ENCODE data around the gene SAMD4A.

SAMD4A gene

GRCh38 chr14:54805445-54806322 lies 238.8 kb downstream of the SAMD4A start:
- WGBS (ENCODE audit: insufficient coverage, insufficient read length), result no CpG with 5 or more reads among the region's 23 CpGs
- no peak overlapping the region for H3K27ac ChIP-seq (ENCODE audit: low read length)

GRCh38 chr14:54806616-54807015 lies 239.7 kb downstream of the SAMD4A start:
- no CpG with 5 or more reads among the region's 10 CpGs for WGBS (ENCODE audit: insufficient coverage, insufficient read length)
- Histone ChIP-seq H3K9me3 (ENCODE audit: control insufficient read depth, insufficient read depth, low read length) (no peaks in the 10 kb centered on the region), H3K4me3 (ENCODE audit: low read length) (no peak overlapping the region)

More at GRCh38 chr14:54805445-54806322, 238.8 kb downstream of the SAMD4A start:
- no peaks in the 10 kb centered on the region for H3K36me3 ChIP-seq (ENCODE audit: control insufficient read depth, insufficient read depth, low read length)
- peak; percentile 91 for DNase-seq (ENCODE audit: low read depth, low spot score)
- no peak overlapping the region for H3K4me3 ChIP-seq (ENCODE audit: low read length)
- H3K4me1 ChIP-seq (ENCODE audit: control insufficient read depth, insufficient read depth, low read length), result peaks cover 6% of the 10 kb centered on the region; the same call in 1 of the 2 replicates
- no peaks in the 10 kb centered on the region for H3K27me3 ChIP-seq (ENCODE audit: control insufficient read depth, insufficient read depth, low read length)
- no peaks in the 10 kb centered on the region for H3K9me3 ChIP-seq (ENCODE audit: control insufficient read depth, insufficient read depth, low read length)

GRCh38 chr14:54807428-54807827 lies 240.5 kb downstream of the SAMD4A start:
- Histone ChIP-seq H3K27me3 (ENCODE audit: control insufficient read depth, insufficient read depth, low read length) (no peaks in the 10 kb centered on the region), H3K4me1 (ENCODE audit: control insufficient read depth, insufficient read depth, low read length) (peaks cover 6% of the 10 kb centered on the region; the same call in 1 of the 2 replicates), H3K27ac (ENCODE audit: low read length) (no peak overlapping the region), H3K9me3 (ENCODE audit: control insufficient read depth, insufficient read depth, low read length) (no peaks in the 10 kb centered on the region), H3K36me3 (ENCODE audit: control insufficient read depth, insufficient read depth, low read length) (no peaks in the 10 kb centered on the region), H3K4me3 (ENCODE audit: low read length) (no peak overlapping the region)
- no peak for DNase-seq (ENCODE audit: low read depth, low spot score)
- no CpG with 5 or more reads among the region's 6 CpGs for WGBS (ENCODE audit: insufficient coverage, insufficient read length)

More at GRCh38 chr14:54806616-54807015, 239.7 kb downstream of the SAMD4A start:
- Histone ChIP-seq H3K36me3 (ENCODE audit: control insufficient read depth, insufficient read depth, low read length) (no peaks in the 10 kb centered on the region), H3K4me1 (ENCODE audit: control insufficient read depth, insufficient read depth, low read length) (peaks cover 6% of the 10 kb centered on the region; the same call in 1 of the 2 replicates), H3K27me3 (ENCODE audit: control insufficient read depth, insufficient read depth, low read length) (no peaks in the 10 kb centered on the region), H3K27ac (ENCODE audit: low read length) (no peak overlapping the region)
- DNase-seq (ENCODE audit: low read depth, low spot score), result no peak

- Histone ChIP-seq H3K36me3 (ENCODE audit: control insufficient read depth, insufficient read depth, low read length) (no peaks in the 10 kb centered on the region), H3K4me3 (ENCODE audit: low read length) (no peak overlapping the region), H3K27me3 (ENCODE audit: control insufficient read depth, insufficient read depth, low read length) (no peaks in the 10 kb centered on the region), H3K27ac (ENCODE audit: low read length) (no peak overlapping the region), H3K9me3 (ENCODE audit: control insufficient read depth, insufficient read depth, low read length) (no peaks in the 10 kb centered on the region), H3K4me1 (ENCODE audit: control insufficient read depth, insufficient read depth, low read length) (peaks cover 6% of the 10 kb centered on the region; the same call in 1 of the 2 replicates)
- no CpG with 5 or more reads among the region's 7 CpGs for WGBS (ENCODE audit: insufficient coverage, insufficient read length)
- no peak for DNase-seq (ENCODE audit: low read depth, low spot score)
Observed at GRCh38 chr14:54807881-54808280, 241.0 kb downstream of the SAMD4A start.

- WGBS (ENCODE audit: insufficient coverage, insufficient read length), result no CpG with 5 or more reads among the region's 8 CpGs
- Histone ChIP-seq H3K27me3 (ENCODE audit: control insufficient read depth, insufficient read depth, low read length) (no peaks in the 10 kb centered on the region), H3K4me1 (ENCODE audit: control insufficient read depth, insufficient read depth, low read length) (peaks cover 6% of the 10 kb centered on the region; the same call in 1 of the 2 replicates), H3K4me3 (ENCODE audit: low read length) (no peak overlapping the region), H3K36me3 (ENCODE audit: control insufficient read depth, insufficient read depth, low read length) (no peaks in the 10 kb centered on the region), H3K9me3 (ENCODE audit: control insufficient read depth, insufficient read depth, low read length) (no peaks in the 10 kb centered on the region), H3K27ac (ENCODE audit: low read length) (no peak overlapping the region)
- no peak for DNase-seq (ENCODE audit: low read depth, low spot score)
Observed at GRCh38 chr14:54808326-54809161, 241.6 kb downstream of the SAMD4A start.

- no peak overlapping the region for H3K27ac ChIP-seq (ENCODE audit: low read length)
- no peak for DNase-seq (ENCODE audit: low read depth, low spot score)
- H3K4me3 ChIP-seq (ENCODE audit: low read length), result no peak overlapping the region
- H3K27me3 ChIP-seq (ENCODE audit: control insufficient read depth, insufficient read depth, low read length), result no peaks in the 10 kb centered on the region
- no CpG with 5 or more reads among the region's 8 CpGs for WGBS (ENCODE audit: insufficient coverage, insufficient read length)
- no peaks in the 10 kb centered on the region for H3K9me3 ChIP-seq (ENCODE audit: control insufficient read depth, insufficient read depth, low read length)
- H3K36me3 ChIP-seq (ENCODE audit: control insufficient read depth, insufficient read depth, low read length), result no peaks in the 10 kb centered on the region
- peaks cover 6% of the 10 kb centered on the region; the same call in 1 of the 2 replicates for H3K4me1 ChIP-seq (ENCODE audit: control insufficient read depth, insufficient read depth, low read length)
Observed at GRCh38 chr14:54809767-54810166, 242.8 kb downstream of the SAMD4A start.

GRCh38 chr14:54812617-54813016 lies 245.7 kb downstream of the SAMD4A start:
- no peaks in the 10 kb centered on the region for H3K4me1 ChIP-seq (ENCODE audit: control insufficient read depth, insufficient read depth, low read length)
- H3K27ac ChIP-seq (ENCODE audit: low read length), result no peak overlapping the region
- no peaks in the 10 kb centered on the region for H3K9me3 ChIP-seq (ENCODE audit: control insufficient read depth, insufficient read depth, low read length)
- no peaks in the 10 kb centered on the region for H3K27me3 ChIP-seq (ENCODE audit: control insufficient read depth, insufficient read depth, low read length)
- WGBS (ENCODE audit: insufficient coverage, insufficient read length), result no CpG with 5 or more reads among the region's 6 CpGs
- no peak overlapping the region for H3K4me3 ChIP-seq (ENCODE audit: low read length)
- no peak for DNase-seq (ENCODE audit: low read depth, low spot score)
- no peaks in the 10 kb centered on the region for H3K36me3 ChIP-seq (ENCODE audit: control insufficient read depth, insufficient read depth, low read length)

- H3K9me3 ChIP-seq (ENCODE audit: control insufficient read depth, insufficient read depth, low read length), result no peaks in the 10 kb centered on the region
- no peaks in the 10 kb centered on the region for H3K4me1 ChIP-seq (ENCODE audit: control insufficient read depth, insufficient read depth, low read length)
- H3K36me3 ChIP-seq (ENCODE audit: control insufficient read depth, insufficient read depth, low read length), result no peaks in the 10 kb centered on the region
- H3K27ac ChIP-seq (ENCODE audit: low read length), result no peak overlapping the region
- no peaks in the 10 kb centered on the region for H3K27me3 ChIP-seq (ENCODE audit: control insufficient read depth, insufficient read depth, low read length)
- no peak for DNase-seq (ENCODE audit: low read depth, low spot score)
- no CpG with 5 or more reads among the region's 2 CpGs for WGBS (ENCODE audit: insufficient coverage, insufficient read length)
- no peak overlapping the region for H3K4me3 ChIP-seq (ENCODE audit: low read length)
Observed at GRCh38 chr14:54813081-54813480, 246.2 kb downstream of the SAMD4A start.

GRCh38 chr14:54814076-54814475 lies 247.1 kb downstream of the SAMD4A start:
- no peaks in the 10 kb centered on the region for H3K4me1 ChIP-seq (ENCODE audit: control insufficient read depth, insufficient read depth, low read length)
- DNase-seq (ENCODE audit: low read depth, low spot score), result no peak
- no peaks in the 10 kb centered on the region for H3K36me3 ChIP-seq (ENCODE audit: control insufficient read depth, insufficient read depth, low read length)
- H3K27ac ChIP-seq (ENCODE audit: low read length), result no peak overlapping the region
- H3K4me3 ChIP-seq (ENCODE audit: low read length), result no peak overlapping the region
- H3K27me3 ChIP-seq (ENCODE audit: control insufficient read depth, insufficient read depth, low read length), result no peaks in the 10 kb centered on the region
- WGBS (ENCODE audit: insufficient coverage, insufficient read length), result no CpG with 5 or more reads among the region's 5 CpGs
- no peaks in the 10 kb centered on the region for H3K9me3 ChIP-seq (ENCODE audit: control insufficient read depth, insufficient read depth, low read length)

- no CpG with 5 or more reads among the region's 12 CpGs for WGBS (ENCODE audit: insufficient coverage, insufficient read length)
- DNase-seq (ENCODE audit: low read depth, low spot score), result no peak
- Histone ChIP-seq H3K36me3 (ENCODE audit: control insufficient read depth, insufficient read depth, low read length) (no peaks in the 10 kb centered on the region), H3K27me3 (ENCODE audit: control insufficient read depth, insufficient read depth, low read length) (no peaks in the 10 kb centered on the region), H3K27ac (ENCODE audit: low read length) (no peak overlapping the region), H3K9me3 (ENCODE audit: control insufficient read depth, insufficient read depth, low read length) (no peaks in the 10 kb centered on the region), H3K4me1 (ENCODE audit: control insufficient read depth, insufficient read depth, low read length) (no peaks in the 10 kb centered on the region), H3K4me3 (ENCODE audit: low read length) (no peak overlapping the region)
Observed at GRCh38 chr14:54815016-54815415, 248.1 kb downstream of the SAMD4A start.

Data from iPS DF 6.9 (cell line).